HG02798 (cell line): ENCODE data around the gene QTRT2.

ENCODE experiments used
- ATAC-seq: cut with Tn5 transposase; IDR thresholded peaks from one replicate; pipeline ENCODE4 v1.9.1; 2021; ENCODE audit warnings: mild to moderate bottlenecking; ENCODE audit not compliant: unreplicated experiment, poor library complexity

The QTRT2 gene

DNA sequence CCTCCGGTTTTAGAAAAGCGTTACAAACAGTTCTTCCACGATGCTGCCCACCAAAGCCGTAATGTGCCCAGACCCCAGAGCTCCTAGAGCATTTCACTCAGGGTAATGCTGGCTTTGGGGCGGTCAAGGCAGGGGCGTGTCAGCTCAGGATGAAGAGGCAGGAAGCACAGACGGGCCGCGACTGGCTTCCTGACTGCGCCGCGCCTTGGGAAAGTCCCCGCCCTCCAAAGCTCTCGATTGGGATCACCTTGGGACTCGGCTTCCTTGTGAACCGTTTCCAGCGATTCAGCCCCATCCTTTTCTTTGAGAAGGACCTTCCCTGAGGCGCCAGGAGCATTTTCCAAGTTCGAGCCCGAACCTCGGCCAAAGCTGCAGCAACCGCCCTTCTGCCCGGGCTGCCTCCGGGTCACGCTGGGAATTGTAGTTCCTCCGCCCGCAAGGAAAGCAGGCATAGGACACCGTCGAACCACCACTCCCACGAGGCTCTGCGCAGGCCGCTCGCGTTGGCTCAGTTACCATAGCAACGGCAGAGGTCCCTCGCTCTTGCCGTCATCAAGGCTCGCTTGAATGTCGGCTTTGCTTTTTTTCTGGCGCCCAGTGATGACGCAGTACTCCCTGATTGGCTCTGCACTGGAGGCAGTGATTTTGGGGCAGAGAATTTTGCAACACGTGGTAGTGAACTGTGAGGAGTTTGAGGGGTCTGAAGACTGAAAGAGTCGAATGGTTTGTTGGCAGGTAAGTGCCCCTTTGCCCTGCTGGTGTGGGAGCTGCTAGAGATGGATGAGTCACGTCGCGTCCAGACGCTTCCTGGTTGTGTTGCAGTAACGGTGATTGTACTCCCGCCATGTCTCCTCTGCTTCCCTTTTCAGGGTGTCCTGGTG, at the start of gene QTRT2, which contains the start of gene CCDC191:
Gene QTRT2, plus strand, starts transcription at position 608 of the 881 bp plus-strand sequence. CDS start 8,521 bp downstream, outside the sequence.
Gene CCDC191, minus strand, starts transcription at position 397 of the 881 bp plus-strand sequence. Its CDS starts 60 bp downstream, at position 337.
- ATAC-seq = peak; percentile 98

DNA sequence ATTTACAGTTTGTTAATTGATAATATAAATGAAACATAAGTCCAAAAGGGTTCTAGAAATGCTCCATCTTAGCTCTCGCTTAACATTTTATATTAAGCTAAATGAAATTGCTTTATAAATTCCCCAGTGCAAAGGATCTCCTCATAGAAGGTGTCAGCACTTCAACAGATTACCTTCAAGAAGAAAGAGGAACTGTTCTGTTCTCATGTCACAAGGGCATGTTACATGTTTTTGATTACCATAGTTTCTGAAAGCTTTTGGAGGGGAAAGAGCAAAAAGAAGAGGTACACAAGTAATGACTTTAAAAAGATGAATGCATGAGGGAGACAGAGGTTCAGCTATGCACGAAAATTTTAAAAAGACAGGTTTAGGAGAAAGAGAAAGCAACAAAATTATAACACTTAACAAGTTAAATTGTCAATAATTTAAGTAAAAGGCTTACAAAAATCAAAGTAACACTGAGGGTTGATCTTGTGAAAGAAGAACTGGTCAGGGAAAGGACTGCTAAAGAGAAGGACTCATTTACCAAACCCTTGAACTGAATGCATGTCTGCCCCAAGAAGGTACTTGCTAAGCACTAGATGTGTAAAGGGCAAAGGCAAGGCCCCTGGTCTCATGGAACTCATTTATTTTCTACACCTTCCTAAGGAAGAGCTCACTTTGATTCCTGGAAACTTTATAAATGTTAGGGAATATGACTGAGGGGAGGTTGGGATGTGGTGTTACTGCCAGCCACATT, 45.3 kb upstream of the QTRT2 start:
- ATAC-seq = peak; percentile 86

DNA sequence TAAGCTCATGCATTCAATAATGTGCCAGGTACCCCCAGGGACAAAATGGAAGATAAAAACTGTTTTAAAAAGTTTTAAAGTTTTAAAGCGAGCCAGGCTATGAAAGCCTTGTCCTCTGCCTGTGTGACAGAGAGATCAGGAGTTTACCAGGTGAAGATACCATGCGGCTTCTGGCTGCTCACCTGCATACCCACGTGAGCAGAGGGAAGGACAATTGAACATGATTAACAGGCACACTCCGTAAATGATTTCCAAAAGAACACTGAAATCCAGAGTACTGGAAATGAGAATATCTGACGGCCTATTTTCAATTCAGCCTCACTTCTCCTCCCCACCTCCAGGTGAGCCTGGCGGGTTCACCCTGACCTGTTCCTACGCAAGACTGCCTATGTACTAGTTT, 42.3 kb upstream of the QTRT2 start:
- ATAC-seq = no peak

DNA sequence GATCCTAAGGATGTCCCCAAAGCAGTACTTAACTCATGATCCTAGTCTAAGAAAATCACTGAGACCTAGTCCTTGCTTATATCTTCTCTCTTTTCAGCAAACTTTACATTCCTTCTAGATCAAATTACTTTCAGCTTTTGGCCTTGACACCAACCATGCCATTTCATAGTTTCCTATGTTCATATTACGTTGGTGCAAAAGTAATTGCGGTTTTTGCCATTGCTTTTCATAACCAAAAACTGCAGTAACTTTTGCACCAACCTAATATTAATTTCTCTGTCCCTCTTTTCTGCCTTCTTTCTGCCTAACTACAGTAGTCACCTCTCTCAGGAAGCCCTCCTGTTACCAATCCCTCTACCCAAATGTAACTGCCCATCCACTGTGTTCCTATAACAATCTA, 37.1 kb upstream of the QTRT2 start:
- no peak for ATAC-seq

DNA sequence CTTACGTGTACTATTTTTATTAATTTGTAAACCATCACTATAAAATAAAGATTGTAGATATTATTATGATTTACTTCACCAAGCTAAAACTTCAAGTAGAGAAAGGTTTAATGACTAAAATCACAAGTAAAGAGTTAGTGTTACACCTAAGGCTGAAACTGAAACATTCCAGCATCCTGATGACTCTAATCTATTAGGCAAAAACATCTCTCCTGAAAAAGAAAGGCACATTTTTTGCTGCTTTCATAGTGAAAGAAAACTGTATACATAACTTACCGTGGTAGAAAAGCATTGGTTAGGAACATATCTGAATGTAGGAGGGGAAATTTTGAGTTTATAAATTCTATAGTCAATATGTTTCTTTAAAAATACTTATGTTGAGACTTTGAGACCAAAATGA, 35.6 kb upstream of the QTRT2 start:
- no peak for ATAC-seq

DNA sequence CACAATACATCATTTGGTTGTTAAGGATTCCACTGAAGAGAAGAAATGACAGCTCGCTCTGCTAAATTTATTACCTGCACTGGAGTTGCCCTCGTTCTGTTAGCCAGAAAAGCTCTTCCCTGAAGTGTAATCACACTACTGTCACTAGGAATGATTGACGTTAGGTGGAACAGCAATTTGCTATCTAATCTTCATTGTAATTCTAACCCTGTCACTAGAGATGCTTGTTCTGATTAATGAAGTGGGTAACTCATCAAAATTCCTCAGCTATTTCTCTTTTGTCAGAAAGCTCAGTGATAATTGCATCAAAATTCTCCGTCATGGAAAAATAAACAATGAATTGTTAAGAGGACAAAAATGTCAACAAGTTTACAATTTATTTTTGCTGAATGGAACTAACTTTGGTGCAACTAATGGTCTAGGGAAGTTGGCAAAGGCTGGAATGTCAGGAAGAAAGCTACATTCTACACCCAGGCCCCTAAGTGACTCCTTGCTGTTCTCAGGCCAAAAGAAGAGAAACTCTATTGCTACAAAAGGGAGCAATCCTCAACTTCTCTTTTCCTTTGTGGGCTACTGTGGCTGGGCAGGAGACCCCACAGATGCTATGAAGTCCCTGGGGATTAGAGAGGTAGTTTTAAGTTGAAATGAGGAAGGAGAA, 34.3 kb upstream of the QTRT2 start:
- no peak for ATAC-seq

DNA sequence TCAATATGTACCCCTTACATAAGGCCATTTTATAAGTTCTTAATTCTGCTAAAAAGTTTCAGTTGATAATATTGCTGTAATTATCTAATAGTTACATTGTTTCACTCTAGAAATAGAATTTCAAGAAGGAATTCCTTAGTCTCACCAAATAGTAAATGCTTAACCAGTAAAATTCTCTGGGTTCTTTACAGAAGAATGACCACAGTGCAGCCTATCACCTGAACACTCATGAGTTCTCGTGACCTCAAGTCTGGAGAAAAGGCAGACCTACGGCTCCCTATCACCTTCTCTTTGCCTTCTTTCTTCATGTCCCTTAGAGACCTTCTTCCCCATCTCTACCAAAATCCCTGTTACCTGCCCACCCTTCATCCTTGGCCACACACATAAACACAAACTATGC, 31.1 kb upstream of the QTRT2 start:
- no peak for ATAC-seq

DNA sequence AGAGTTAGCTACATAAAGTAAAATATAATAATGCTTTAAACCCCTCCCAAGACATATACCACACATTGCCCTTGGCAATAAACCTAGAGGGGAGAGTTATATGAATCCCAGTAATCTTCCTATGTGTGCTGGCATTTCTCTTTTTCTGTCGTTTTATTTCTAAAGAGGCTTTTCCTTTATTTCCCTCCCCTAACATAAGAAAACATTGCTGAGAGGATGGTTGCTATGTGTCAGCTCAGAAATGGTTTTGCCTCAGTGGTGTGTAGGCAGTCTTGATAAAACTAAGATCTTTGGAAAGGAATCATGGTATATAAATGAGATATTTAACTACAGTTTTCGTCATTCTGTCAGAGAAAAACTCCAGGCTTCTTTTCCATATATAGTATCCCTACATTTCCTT, 30.2 kb upstream of the QTRT2 start:
- ATAC-seq = no peak

DNA sequence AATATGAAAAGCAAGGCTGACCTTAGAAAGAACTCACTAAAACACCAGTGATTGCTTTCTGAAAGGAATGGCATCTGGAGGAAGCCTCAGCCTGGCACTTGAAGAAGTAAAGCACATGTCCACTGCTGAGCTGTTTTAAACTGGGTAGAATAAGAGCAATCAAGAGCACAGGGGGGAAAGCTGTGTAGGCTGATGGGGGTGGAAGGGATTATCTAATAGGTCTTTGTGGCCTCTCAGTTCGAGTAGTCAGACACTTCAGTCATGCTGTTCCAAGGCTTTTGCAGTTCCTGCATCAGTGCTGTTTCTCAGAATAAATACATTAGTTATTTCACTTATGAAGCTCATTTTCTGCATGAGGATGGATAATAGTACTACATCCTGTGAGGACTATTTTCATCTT, 22.8 kb upstream of the QTRT2 start:
- no peak for ATAC-seq

DNA sequence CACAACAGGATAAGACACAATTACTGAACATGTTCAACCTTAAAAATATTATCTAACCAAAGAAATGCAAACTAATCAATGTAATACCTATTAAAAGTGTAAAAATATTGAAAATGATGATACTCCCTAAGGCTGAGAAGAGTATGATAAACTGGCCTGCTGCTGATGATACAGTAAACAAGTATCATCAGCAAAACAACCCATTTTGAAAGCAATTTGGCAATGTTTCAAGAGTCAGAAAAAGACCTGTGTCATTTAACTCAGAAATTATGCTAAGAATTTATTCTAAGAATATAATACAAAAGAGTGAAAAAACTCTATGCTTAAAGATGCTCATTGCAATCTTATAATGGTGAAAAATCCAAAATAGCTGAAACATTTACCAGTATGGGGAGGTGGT, 22.3 kb upstream of the QTRT2 start:
- ATAC-seq = no peak

DNA sequence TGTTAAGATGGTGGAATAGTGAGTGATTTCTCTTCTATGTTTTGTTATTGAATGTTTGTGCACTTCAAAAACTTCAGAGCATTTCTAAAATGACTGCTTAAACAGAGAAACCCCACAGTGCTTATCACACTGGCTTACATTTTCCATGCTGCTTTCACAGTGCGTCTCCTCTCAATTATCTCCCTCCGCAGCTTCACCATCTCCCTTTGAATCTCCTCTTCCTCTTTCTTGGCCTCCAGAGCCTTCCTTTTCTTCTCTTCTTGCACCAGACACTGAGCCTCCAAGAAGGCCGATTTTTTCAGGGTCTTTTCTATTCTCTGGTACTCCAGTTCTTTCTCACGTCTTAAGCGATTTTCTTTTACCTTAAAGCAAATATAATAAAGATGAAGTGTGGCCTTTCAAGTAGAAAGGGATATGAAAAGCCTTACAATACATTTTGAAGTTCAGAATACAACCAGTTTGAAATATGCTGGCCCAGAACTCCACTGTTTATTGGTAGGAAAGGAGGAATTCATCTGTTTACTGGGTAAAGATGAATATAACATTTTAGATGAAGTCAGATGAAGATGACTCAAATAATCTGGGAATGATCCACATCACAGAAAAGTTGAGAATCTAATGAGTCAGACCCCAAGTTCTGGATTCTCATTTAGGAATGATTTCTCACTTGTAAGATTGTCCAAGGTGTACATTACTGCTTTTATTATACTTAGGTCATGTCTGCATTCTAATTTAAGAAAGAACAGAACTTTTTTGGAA, 21.6 kb upstream of the QTRT2 start:
- no peak for ATAC-seq

DNA sequence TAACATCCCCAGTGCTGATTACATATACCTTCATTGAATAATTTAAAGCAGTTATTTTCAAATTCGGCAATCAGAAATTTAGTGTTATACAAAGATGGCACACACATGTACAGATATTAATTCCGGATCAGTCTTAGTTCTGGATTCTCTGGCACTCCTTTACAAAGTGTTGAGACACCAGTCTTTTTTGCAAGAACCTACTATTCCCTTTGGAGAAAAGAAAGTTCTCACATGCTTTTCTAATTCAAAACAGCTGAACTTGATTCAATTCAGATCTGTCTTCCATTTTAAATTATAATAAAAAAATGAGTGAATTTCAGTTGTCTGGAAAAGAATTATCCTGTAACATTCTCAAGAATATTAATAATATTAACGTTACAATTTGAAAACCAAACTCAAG, 20.6 kb upstream of the QTRT2 start:
- no peak for ATAC-seq

DNA sequence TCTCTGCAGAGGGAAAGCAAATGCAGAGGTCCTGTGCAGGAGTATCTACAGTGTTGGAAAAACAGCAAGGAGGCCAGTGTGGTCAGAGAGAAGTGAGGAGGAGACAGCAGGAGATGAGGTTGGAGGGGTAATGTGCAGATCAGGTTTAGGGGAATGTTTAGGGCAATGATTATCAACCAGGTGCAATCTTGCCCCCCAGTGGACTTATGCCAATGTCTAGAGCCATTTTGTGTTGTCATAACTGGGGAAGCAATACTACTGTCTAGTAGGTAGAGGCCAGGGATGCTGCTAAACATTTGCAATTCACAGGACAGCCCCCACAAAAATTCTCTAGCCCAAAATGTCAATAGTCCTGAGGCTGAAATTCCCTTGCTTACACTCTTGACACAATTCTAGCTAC, 13.3 kb upstream of the QTRT2 start:
- ATAC-seq = no peak

DNA sequence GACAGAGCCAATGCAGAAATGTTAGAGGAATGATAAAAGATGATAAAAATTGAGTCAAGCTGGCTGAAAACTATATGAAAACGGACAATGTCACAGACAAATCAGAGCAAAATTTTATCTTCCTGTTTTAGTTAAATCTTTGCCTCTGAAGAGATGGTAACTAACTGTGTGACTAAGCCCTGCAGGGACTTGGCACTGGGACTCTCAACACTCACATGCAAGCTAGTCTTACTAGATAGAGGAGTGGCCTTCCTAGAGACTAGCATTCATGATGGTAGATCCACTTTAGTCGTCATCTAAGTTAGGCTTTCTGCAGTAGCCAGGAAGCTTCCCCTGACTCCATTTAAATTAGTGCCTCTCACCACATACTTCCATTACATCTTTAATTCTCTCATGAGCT, 4.3 kb upstream of the QTRT2 start:
- no peak for ATAC-seq

DNA sequence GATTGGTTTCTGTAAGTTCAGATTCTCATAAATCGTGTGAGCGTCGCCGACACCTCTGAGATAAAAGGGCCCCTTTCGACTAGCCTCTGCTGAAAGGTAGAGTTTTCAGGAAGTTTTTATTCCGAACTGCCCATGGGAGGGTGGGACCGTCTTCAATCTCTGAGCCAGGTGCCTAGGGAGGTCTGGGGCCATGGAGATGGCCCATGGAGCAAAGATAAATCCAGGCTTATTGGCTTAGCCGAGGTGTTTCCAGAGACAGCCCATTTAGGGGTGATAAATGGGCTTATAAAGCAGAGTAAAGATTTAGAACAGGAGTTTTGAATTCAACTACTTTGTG, 442 bp downstream of the QTRT2 start:
- ATAC-seq = no peak

DNA sequence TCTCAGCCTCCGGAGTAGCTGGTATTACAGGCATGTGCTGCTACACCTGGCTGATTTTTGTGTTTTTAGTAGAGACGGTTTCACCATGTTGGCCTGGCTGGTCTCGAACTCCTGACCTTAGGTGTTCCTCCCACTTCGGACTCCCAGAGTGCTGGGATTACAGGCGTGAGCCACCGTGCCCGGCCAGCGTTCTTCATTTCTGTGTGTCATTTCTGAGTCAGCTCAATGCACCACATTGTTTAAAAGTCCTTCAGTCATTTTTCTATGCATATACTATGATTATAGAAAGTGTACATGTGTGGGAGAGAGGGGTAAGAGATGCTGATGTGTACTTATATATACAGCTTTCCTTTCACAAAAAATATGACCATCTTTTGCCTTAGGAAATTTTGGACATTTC, 2.1 kb downstream of the QTRT2 start:
- ATAC-seq = no peak

DNA sequence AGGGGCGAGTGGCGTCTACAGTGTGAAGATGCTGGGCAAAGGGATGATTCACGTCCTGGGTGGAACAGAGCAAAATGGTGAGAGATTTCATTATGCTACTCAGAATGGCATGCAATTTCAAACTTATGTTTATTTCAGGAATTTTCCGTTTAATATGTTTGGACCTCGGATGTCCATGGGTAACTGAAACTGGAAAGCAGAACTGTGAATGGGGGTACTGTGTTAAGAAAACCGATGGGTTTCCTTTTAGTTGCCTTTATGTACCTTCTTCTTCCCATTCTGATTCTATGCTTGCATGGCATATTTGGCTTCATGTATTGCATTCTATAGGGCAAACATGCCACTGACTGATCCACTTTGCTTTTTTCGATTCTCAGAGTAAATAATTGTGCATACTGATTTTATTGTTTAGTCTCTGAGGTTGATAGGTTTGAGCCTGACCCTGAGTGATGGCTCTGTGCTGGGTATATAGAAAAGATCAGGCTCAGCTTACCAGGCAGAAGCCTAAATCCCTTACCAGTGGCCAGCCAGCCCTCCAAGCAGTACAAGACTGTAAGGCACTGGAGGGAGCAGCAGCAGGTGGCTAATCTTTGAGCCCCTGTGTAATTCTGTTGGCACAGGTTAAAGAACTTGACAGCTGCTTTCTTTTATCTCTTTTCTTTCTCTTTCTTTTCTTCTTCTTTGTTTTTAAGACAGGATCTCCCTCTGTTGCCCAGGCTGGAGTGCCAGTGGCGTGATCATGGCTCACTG, 4.5 kb downstream of the QTRT2 start:
- no peak for ATAC-seq

DNA sequence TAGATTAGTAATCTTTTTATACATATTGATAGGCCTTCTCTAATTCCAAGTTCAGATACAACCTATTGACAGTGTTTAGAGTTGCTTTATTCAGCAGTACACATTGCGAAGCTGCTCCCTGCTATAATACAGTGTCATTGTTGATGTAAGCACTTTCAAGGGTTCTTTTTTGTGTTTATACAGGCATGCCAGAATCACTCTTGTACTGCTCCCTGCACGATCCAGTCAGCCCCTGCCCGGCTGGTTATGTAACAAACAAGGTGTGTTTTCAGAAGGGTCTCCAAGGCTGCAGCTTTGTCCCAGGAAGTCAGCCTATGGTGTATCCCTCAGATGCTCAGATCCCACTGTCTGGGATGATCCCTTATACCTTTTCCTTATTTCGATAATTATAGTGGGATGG, 11.3 kb downstream of the QTRT2 start:
- no peak for ATAC-seq

DNA sequence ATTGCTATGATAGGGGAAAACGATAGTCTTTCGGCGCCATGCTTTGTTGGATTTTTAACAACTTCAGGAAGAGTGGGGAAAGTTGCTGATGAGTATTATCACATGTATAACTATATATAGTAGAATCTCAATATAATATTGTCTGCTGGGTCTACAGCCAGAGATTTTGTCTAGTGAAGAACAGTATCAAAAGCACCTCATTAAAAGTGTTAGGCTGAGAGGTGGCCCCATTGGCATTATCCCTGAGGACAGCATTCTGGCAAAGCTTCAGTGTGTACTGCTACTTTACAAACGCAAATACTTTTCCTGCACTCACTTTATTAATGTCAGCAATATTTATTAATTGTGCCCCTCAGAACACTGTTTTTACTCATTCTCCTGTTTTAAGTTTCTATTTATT, 11.8 kb downstream of the QTRT2 start:
- ATAC-seq = no peak

DNA sequence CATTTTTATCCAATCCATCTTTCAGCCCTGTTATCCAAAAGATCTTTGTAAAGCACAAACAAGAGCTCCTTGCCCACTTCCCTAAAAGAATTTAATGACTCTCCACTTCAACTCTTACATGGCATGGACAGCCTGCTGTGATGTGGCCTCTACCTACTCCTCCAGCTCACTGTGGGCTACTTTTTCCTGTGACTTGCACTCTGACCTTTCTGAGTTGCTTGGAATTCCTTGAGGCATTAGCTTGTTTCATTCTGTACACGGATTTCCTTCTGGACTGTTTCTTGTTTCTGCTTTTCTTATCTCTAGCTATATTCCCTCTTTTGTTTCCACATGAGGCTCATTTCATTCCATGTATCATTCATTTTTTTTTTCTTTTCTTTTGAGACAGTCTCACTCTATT, 15.2 kb downstream of the QTRT2 start:
- no peak for ATAC-seq
